SK-N-MC (cell line): ENCODE data around the gene ZSCAN22.

Experiments
- DNase-seq: peaks from one replicate; pipeline ENCODE4 v3.0.0-alpha.2; 2011; ENCODE audit warnings: low read depth, low spot score
- H3K27ac ChIP-seq: fragments of 200-600 bp; sonication (generic); 2 replicates; pipeline ENCODE4 v1.5.1; 2016; ENCODE audit warnings: mixed run types
- H3K36me3 ChIP-seq: fragments of 200-600 bp; sonication (generic); 2 replicates; pipeline ENCODE4 v1.6.1; 2017; ENCODE audit warnings: antibody characterized with exemption, low read length, mixed read lengths; ENCODE audit not compliant: insufficient read depth
- H3K4me3 ChIP-seq: fragments of 200-600 bp; sonication (generic); 2 replicates; pipeline ENCODE4 v1.5.1; 2016
- H3K9ac ChIP-seq: fragments of 200-600 bp; sonication (generic); 2 replicates; pipeline ENCODE4 v1.8.0; 2017; ENCODE audit warnings: mixed run types, mixed read lengths; ENCODE audit not compliant: insufficient read length
- H3K9me3 ChIP-seq: fragments of 200-600 bp; sonication (generic); 2 replicates; pipeline ENCODE4 v1.6.1; 2017; ENCODE audit warnings: low read depth, mild to moderate bottlenecking, antibody characterized with exemption, low read length, moderate library complexity, mixed read lengths
- EZH2 ChIP-seq: fragments of 200-600 bp; sonication (generic); IDR thresholded peaks from one replicate; pipeline ENCODE4 v1.6.1; 2017; ENCODE audit warnings: antibody characterized with exemption
- FOXP2 ChIP-seq: optimal IDR thresholded peaks from 2 replicates; pipeline ENCODE3; 2011; ENCODE audit warnings: mild to moderate bottlenecking, moderate library complexity; ENCODE audit not compliant: insufficient read depth; ENCODE audit errors: extremely low read length, control extremely low read depth
- POLR2AphosphoS5 ChIP-seq: IDR thresholded peaks from 2 replicates; pipeline ENCODE4 v1.6.1; 2012; ENCODE audit warnings: mild to moderate bottlenecking, low read depth, low read length, borderline replicate concordance

Gene ZSCAN22

GRCh38 chr19:58352760-58353671 lies 26.2 kb downstream of the ZSCAN22 start, which contains the start of gene A1BG:
Gene A1BG, minus strand, starts transcription at chr19:58353492. Its CDS starts 55 bp downstream, at chr19:58353437.
- no peaks in the 10 kb centered on the region for H3K9me3 ChIP-seq
- no peaks in the 10 kb centered on the region for H3K36me3 ChIP-seq
- H3K9ac ChIP-seq, result no peak within 1 kb of the TSS
- H3K27ac ChIP-seq, result no peak within 1 kb of the TSS
- no peak for DNase-seq
- no peak for TF ChIP-seq FOXP2
- TF ChIP-seq POLR2AphosphoS5, result no peak
- no peak for TF ChIP-seq EZH2
- no peak within 1 kb of the TSS for H3K4me3 ChIP-seq

- Histone ChIP-seq H3K36me3 (no peaks in the 10 kb centered on the region), H3K9ac (no peak overlapping the region), H3K4me3 (no peak overlapping the region), H3K27ac (no peak overlapping the region), H3K9me3 (no peaks in the 10 kb centered on the region)
- no peak for DNase-seq
- TF ChIP-seq EZH2, result no peak
- TF ChIP-seq POLR2AphosphoS5, result no peak
- no peak for TF ChIP-seq FOXP2
Measured at GRCh38 chr19:58353717-58354477, 27.1 kb downstream of the ZSCAN22 start.

GRCh38 chr19:58354478-58355030 lies 27.8 kb downstream of the ZSCAN22 start:
- H3K9me3 ChIP-seq, result no peaks in the 10 kb centered on the region
- no peak for DNase-seq
- TF ChIP-seq FOXP2 (no peak), POLR2AphosphoS5 (no peak), EZH2 (no peak)
- H3K9ac ChIP-seq, result no peak overlapping the region
- no peak overlapping the region for H3K27ac ChIP-seq
- no peaks in the 10 kb centered on the region for H3K36me3 ChIP-seq
- H3K4me3 ChIP-seq, result no peak overlapping the region

GRCh38 chr19:58355215-58355796 lies 28.5 kb downstream of the ZSCAN22 start:
- Histone ChIP-seq H3K9ac (no peak overlapping the region), H3K27ac (no peak overlapping the region), H3K9me3 (no peaks in the 10 kb centered on the region), H3K36me3 (no peaks in the 10 kb centered on the region), H3K4me3 (no peak overlapping the region)
- DNase-seq, result no peak
- TF ChIP-seq POLR2AphosphoS5 (no peak), EZH2 (no peak), FOXP2 (no peak)

GRCh38 chr19:58355908-58356765 lies 29.3 kb downstream of the ZSCAN22 start:
- no peaks in the 10 kb centered on the region for H3K9me3 ChIP-seq
- no peak overlapping the region for H3K4me3 ChIP-seq
- TF ChIP-seq FOXP2 (no peak), POLR2AphosphoS5 (no peak), EZH2 (no peak)
- no peak overlapping the region for H3K27ac ChIP-seq
- no peak for DNase-seq
- H3K36me3 ChIP-seq, result no peaks in the 10 kb centered on the region
- no peak overlapping the region for H3K9ac ChIP-seq

- no peak for TF ChIP-seq EZH2
- no peak for TF ChIP-seq FOXP2
- no peak for TF ChIP-seq POLR2AphosphoS5
- Histone ChIP-seq H3K9me3 (no peaks in the 10 kb centered on the region), H3K4me3 (no peak overlapping the region), H3K9ac (no peak overlapping the region), H3K27ac (no peak overlapping the region), H3K36me3 (no peaks in the 10 kb centered on the region)
- no peak for DNase-seq
Measured at GRCh38 chr19:58356766-58357480, 30.1 kb downstream of the ZSCAN22 start.

- TF ChIP-seq EZH2, result no peak
- no peak for TF ChIP-seq POLR2AphosphoS5
- no peak for TF ChIP-seq FOXP2
- H3K27ac ChIP-seq, result no peak overlapping the region
Measured at GRCh38 chr19:58357481-58358145, 30.8 kb downstream of the ZSCAN22 start.

More at GRCh38 chr19:58357481-58358145, 30.8 kb downstream of the ZSCAN22 start:
- Histone ChIP-seq H3K9ac (no peak overlapping the region), H3K36me3 (no peaks in the 10 kb centered on the region), H3K9me3 (no peaks in the 10 kb centered on the region), H3K4me3 (no peak overlapping the region)
- DNase-seq, result no peak
